ENCODE measurements around the gene PAQR7.

PAQR7 gene

DNA sequence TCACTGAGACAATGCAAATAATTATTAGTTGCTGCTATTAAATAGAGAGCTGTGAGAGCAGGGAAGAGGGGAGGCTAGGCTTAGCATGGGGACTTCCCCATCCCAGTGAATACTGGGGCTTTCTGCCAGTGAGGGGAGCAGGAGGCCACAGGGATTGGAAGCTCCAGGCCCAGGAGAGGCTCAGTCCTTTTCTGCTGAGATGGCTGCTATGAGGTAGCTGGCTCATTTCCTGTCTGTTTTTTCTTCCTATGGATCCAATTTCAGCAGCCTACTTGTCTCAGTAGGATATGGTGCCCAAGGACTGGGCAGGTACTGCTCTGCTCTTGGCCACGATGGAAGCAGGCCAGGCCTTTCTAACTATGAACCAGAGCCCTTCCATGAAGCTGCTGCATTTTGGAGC is 20.8 kb upstream of the PAQR7 start:
- DNase-seq = peak; percentile 43
- no peak overlapping the region for H3K4me2 ChIP-seq (ENCODE audit: low read length, poor library complexity, severe bottlenecking)
- H3K4me1 ChIP-seq (ENCODE audit: control insufficient read depth, insufficient read depth, low read depth, low read length) = peaks cover 23% of the 10 kb centered on the region
- H3K14ac ChIP-seq (ENCODE audit: low read length in 2 of 2) = no peak overlapping the region
- peak overlapping the region; percentile 8 for H3K9ac ChIP-seq (ENCODE audit: low read length)
- no peak overlapping the region for H2BK120ac ChIP-seq (ENCODE audit: low read depth, low read length)
- H2BK15ac ChIP-seq (ENCODE audit: low read depth, poor library complexity, severe bottlenecking) = no peak overlapping the region
- no peak overlapping the region for H2AFZ ChIP-seq (ENCODE audit: low read depth, low read length)
- no peak overlapping the region for H3K4me3 ChIP-seq (ENCODE audit: insufficient read depth in 1 of 2, low read depth in 1 of 2, low read length in 2 of 2)
- H2AK5ac ChIP-seq (ENCODE audit: low read length, severe bottlenecking) = peak overlapping the region; percentile 25
- H2BK12ac ChIP-seq (ENCODE audit: low read length in 2 of 2) = peak overlapping the region in 1 of 2 experiments; percentile 10
- H4K91ac ChIP-seq (ENCODE audit: low read length) = no peak overlapping the region
- H3K27ac ChIP-seq (ENCODE audit: low read length, poor library complexity, severe bottlenecking) = peak overlapping the region; percentile 11
- WGBS = 95% methylated on average over 1 of the region's 1 CpG
- H3K27me3 ChIP-seq (ENCODE audit: control insufficient read depth in 1 of 2, insufficient read depth in 1 of 2, low read length in 2 of 2) = no peaks in the 10 kb centered on the region
- peaks cover 31% of the 10 kb centered on the region for H3K79me1 ChIP-seq (replicated peaks; ENCODE audit: low read length, poor library complexity, severe bottlenecking)
- no peak overlapping the region for H3K23ac ChIP-seq (ENCODE audit: low read length in 2 of 2)
- peak overlapping the region; percentile 52 for H4K8ac ChIP-seq (ENCODE audit: low read length)
- no peak overlapping the region for H3K4ac ChIP-seq (ENCODE audit: low read depth in 1 of 2, low read length in 2 of 2)
- H3K9me3 ChIP-seq (ENCODE audit: control insufficient read depth, low read length) = no peaks in the 10 kb centered on the region
- peaks cover 23 to 25% of the 10 kb centered on the region in 2 experiments for H3K36me3 ChIP-seq (ENCODE audit: control insufficient read depth in 1 of 2, insufficient read depth in 2 of 2, low read depth in 1 of 2, low read length in 2 of 2)
- no peak overlapping the region for H2BK5ac ChIP-seq (ENCODE audit: low read depth, low read length, poor library complexity, severe bottlenecking)
- peak overlapping the region in 1 of 2 experiments; percentile 71 for H3K18ac ChIP-seq (ENCODE audit: low read depth in 1 of 2, low read length in 2 of 2)

DNA sequence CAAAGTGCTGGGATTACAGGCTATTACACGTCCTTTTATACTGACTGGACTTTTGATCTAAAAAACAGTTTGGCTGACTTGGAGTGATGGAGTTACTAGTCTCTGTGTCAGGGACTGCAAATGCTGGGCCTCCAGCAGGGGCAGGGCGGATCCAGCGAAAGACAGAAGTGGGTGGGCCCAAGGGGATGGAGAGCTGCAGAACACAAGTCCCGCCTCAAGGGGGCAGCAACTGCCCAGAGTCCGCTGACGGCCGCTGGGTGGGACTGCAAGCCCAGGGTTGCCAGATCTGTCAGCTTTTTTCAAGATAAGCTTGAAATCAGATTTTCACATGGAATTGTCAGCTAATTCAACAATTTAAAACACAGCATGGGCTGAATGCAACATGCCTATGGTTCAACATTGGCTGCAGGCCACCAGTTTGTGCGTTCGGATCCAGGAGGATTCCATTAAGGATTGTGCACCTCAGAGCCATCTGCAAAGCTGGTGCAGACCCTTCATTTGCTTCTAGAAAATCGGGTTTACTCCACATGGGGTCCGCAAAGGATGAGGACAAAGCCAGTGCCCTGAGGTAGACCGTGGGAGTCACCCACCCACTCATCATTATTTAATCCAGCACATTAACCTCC is 20.0 kb upstream of the PAQR7 start:
- Histone ChIP-seq H3K27ac (ENCODE audit: low read length, poor library complexity, severe bottlenecking) (peak overlapping the region; percentile 11), H3K79me1 (replicated peaks; ENCODE audit: low read length, poor library complexity, severe bottlenecking) (peaks cover 29% of the 10 kb centered on the region), H4K8ac (ENCODE audit: low read length) (peak overlapping the region; percentile 27), H2BK12ac (ENCODE audit: low read length in 2 of 2) (peak overlapping the region in 1 of 2 experiments; percentile 12), H3K4me3 (ENCODE audit: insufficient read depth in 1 of 2, low read depth in 1 of 2, low read length in 2 of 2) (no peak overlapping the region), H2AK5ac (ENCODE audit: low read length, severe bottlenecking) (peak overlapping the region; percentile 25), H2BK120ac (ENCODE audit: low read depth, low read length) (no peak overlapping the region), H3K4ac (ENCODE audit: low read depth in 1 of 2, low read length in 2 of 2) (no peak overlapping the region), H3K18ac (ENCODE audit: low read depth in 1 of 2, low read length in 2 of 2) (no peak overlapping the region), H2BK5ac (ENCODE audit: low read depth, low read length, poor library complexity, severe bottlenecking) (no peak overlapping the region), H3K9ac (ENCODE audit: low read length) (peak overlapping the region; percentile 48), H2AFZ (ENCODE audit: low read depth, low read length) (no peak overlapping the region), H4K91ac (ENCODE audit: low read length) (no peak overlapping the region), H3K36me3 (ENCODE audit: control insufficient read depth in 1 of 2, insufficient read depth in 2 of 2, low read depth in 1 of 2, low read length in 2 of 2) (peaks cover 16 to 25% of the 10 kb centered on the region in 2 experiments), H3K23ac (ENCODE audit: low read length in 2 of 2) (no peak overlapping the region), H3K4me1 (ENCODE audit: control insufficient read depth, insufficient read depth, low read depth, low read length) (peaks cover 27% of the 10 kb centered on the region), H2BK15ac (ENCODE audit: low read depth, poor library complexity, severe bottlenecking) (no peak overlapping the region), H3K14ac (ENCODE audit: low read length in 2 of 2) (no peak overlapping the region), H3K27me3 (ENCODE audit: control insufficient read depth in 1 of 2, insufficient read depth in 1 of 2, low read length in 2 of 2) (no peaks in the 10 kb centered on the region), H3K9me3 (ENCODE audit: control insufficient read depth, low read length) (no peaks in the 10 kb centered on the region), H3K4me2 (ENCODE audit: low read length, poor library complexity, severe bottlenecking) (no peak overlapping the region)
- 12% methylated on average over 10 of the region's 12 CpGs for WGBS
- peak; percentile 90 for DNase-seq

DNA sequence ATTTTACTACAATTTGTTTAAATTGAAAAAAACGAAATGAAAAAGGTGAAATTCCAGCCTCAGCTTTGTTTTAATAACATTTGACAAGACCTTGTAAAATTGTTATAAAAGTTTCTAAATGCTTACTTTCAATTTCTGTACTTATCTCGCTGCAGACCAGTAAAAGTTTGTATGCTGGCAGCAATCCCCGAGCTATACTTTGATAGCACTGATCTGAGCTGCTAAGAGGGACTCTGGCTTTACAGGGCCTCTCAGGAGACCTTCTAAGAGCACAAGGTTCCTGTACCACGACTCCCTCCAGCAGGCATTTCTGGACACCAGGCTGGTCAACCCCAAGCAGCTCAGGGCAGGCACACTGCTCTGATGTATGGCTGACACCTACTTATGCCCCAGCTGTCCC is 17.6 kb upstream of the PAQR7 start:
- Histone ChIP-seq H3K27ac (ENCODE audit: low read length, poor library complexity, severe bottlenecking) (peak overlapping the region; percentile 62), H3K27me3 (ENCODE audit: control insufficient read depth in 1 of 2, insufficient read depth in 1 of 2, low read length in 2 of 2) (no peaks in the 10 kb centered on the region), H4K91ac (ENCODE audit: low read length) (peak overlapping the region; percentile 77), H2BK12ac (ENCODE audit: low read length in 2 of 2) (peak overlapping the region in 1 of 2 experiments; percentile 50), H2AFZ (ENCODE audit: low read depth, low read length) (no peak overlapping the region), H3K18ac (ENCODE audit: low read depth in 1 of 2, low read length in 2 of 2) (peak overlapping the region; percentile 14 to 64), H3K9me3 (ENCODE audit: control insufficient read depth, low read length) (no peaks in the 10 kb centered on the region), H4K8ac (ENCODE audit: low read length) (peak overlapping the region; percentile 96), H2AK5ac (ENCODE audit: low read length, severe bottlenecking) (peak overlapping the region; percentile 13), H3K79me1 (replicated peaks; ENCODE audit: low read length, poor library complexity, severe bottlenecking) (peaks cover 16% of the 10 kb centered on the region), H3K4me2 (ENCODE audit: low read length, poor library complexity, severe bottlenecking) (no peak overlapping the region), H3K23ac (ENCODE audit: low read length in 2 of 2) (no peak overlapping the region), H3K9ac (ENCODE audit: low read length) (peak overlapping the region; percentile 89), H3K36me3 (ENCODE audit: control insufficient read depth in 1 of 2, insufficient read depth in 2 of 2, low read depth in 1 of 2, low read length in 2 of 2) (peaks cover 0 to 13% of the 10 kb centered on the region in 2 experiments), H3K4me3 (ENCODE audit: insufficient read depth in 1 of 2, low read depth in 1 of 2, low read length in 2 of 2) (no peak overlapping the region), H2BK5ac (ENCODE audit: low read depth, low read length, poor library complexity, severe bottlenecking) (no peak overlapping the region), H3K4me1 (ENCODE audit: control insufficient read depth, insufficient read depth, low read depth, low read length) (peaks cover 31% of the 10 kb centered on the region), H3K14ac (ENCODE audit: low read length in 2 of 2) (no peak overlapping the region), H2BK15ac (ENCODE audit: low read depth, poor library complexity, severe bottlenecking) (no peak overlapping the region), H3K4ac (ENCODE audit: low read depth in 1 of 2, low read length in 2 of 2) (no peak overlapping the region), H2BK120ac (ENCODE audit: low read depth, low read length) (peak overlapping the region; percentile 68)
- WGBS = 65% methylated on average over 3 of the region's 4 CpGs
- peak; percentile 35 for DNase-seq

DNA sequence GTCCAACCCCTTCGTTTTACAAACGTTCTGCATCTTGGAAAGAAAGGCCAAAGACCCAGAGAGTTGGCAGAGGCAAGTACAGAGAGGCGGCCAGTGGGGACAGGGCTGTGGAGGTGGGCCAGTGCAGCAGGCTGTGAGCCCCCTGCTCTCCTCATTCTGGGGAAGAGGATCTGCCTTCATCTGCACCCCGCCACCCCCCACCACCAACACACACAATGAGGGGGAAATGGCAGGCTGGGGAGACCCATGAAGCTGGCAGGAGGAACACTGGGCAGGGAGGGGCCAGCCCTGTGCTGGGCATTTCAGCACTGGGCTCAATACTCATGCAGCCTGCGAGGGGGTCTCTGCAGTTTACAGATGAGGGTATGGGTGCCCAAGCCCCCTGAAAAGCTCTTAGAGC is 16.1 kb upstream of the PAQR7 start:
- Histone ChIP-seq H2AFZ (ENCODE audit: low read depth, low read length) (no peak overlapping the region), H4K8ac (ENCODE audit: low read length) (peak overlapping the region; percentile 83), H3K14ac (ENCODE audit: low read length in 2 of 2) (peak overlapping the region in 1 of 2 experiments; percentile 45), H2BK5ac (ENCODE audit: low read depth, low read length, poor library complexity, severe bottlenecking) (peak overlapping the region; percentile 89), H3K4ac (ENCODE audit: low read depth in 1 of 2, low read length in 2 of 2) (peak overlapping the region; percentile 93 to 97), H4K91ac (ENCODE audit: low read length) (peak overlapping the region; percentile 81), H2AK5ac (ENCODE audit: low read length, severe bottlenecking) (peak overlapping the region; percentile 98), H2BK12ac (ENCODE audit: low read length in 2 of 2) (peak overlapping the region; percentile 41 to 92), H3K4me1 (ENCODE audit: control insufficient read depth, insufficient read depth, low read depth, low read length) (peaks cover 30% of the 10 kb centered on the region), H3K4me3 (ENCODE audit: insufficient read depth in 1 of 2, low read depth in 1 of 2, low read length in 2 of 2) (peak overlapping the region in 1 of 2 experiments; percentile 23), H3K27ac (ENCODE audit: low read length, poor library complexity, severe bottlenecking) (peak overlapping the region; percentile 97), H3K23ac (ENCODE audit: low read length in 2 of 2) (peak overlapping the region in 1 of 2 experiments; percentile 34), H2BK15ac (ENCODE audit: low read depth, poor library complexity, severe bottlenecking) (no peak overlapping the region), H3K27me3 (ENCODE audit: control insufficient read depth in 1 of 2, insufficient read depth in 1 of 2, low read length in 2 of 2) (no peaks in the 10 kb centered on the region), H3K18ac (ENCODE audit: low read depth in 1 of 2, low read length in 2 of 2) (peak overlapping the region; percentile 75 to 91), H2BK120ac (ENCODE audit: low read depth, low read length) (peak overlapping the region; percentile 92), H3K79me1 (replicated peaks; ENCODE audit: low read length, poor library complexity, severe bottlenecking) (peaks cover 9% of the 10 kb centered on the region), H3K36me3 (ENCODE audit: control insufficient read depth in 1 of 2, insufficient read depth in 2 of 2, low read depth in 1 of 2, low read length in 2 of 2) (peaks cover 0 to 5% of the 10 kb centered on the region in 2 experiments), H3K9me3 (ENCODE audit: control insufficient read depth, low read length) (no peaks in the 10 kb centered on the region), H3K9ac (ENCODE audit: low read length) (peak overlapping the region; percentile 89), H3K4me2 (ENCODE audit: low read length, poor library complexity, severe bottlenecking) (no peak overlapping the region)
- no peak for DNase-seq
- WGBS = 100% methylated on average over 2 of the region's 5 CpGs

Data from mesenchymal stem cell (in vitro differentiated cells and primary cell).